ENCODE results near the gene PYGB.

The PYGB gene

GRCh38 chr20:25214819-25215218 lies 33.1 kb upstream of the PYGB start:
- no peak for DNase-seq

- no peak for DNase-seq
Observed at GRCh38 chr20:25215521-25215920, 32.4 kb upstream of the PYGB start.

DNA sequence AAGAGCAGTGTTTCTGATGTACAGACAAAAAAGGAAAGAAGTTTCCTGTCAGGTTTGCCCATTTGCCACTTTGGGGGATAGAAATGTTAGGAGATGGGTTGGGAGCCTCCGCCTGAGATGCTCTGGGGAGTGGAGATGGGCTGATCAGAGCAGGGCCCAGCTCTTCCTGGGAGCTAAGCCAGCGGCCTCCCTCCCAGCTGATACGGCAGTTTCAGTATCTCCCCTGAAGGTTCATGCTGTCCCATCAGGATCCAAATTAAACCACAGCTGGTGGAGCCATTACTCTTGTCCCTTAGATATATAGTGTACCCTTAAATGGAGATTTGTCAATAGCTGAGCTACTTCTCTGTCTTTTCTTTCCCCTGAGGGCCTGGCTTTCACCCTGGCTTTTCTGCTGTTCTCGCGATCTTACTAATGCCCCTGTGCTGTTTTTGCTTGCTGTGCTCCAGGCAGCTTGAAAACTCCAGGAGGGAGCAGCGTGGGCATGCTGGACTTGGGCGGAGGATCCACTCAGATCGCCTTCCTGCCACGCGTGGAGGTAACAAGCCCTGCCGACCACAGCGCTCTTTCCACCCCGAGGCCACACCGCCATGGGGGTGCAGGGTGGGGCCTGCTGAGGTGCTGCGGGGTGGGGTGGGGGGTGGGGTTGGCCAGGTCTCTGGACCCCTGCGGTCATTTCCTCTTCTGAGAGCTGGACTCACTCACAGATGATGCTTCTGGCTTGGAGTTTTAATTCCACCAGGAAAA lies 31.5 kb upstream of the PYGB start:
- no peak for DNase-seq

DNA sequence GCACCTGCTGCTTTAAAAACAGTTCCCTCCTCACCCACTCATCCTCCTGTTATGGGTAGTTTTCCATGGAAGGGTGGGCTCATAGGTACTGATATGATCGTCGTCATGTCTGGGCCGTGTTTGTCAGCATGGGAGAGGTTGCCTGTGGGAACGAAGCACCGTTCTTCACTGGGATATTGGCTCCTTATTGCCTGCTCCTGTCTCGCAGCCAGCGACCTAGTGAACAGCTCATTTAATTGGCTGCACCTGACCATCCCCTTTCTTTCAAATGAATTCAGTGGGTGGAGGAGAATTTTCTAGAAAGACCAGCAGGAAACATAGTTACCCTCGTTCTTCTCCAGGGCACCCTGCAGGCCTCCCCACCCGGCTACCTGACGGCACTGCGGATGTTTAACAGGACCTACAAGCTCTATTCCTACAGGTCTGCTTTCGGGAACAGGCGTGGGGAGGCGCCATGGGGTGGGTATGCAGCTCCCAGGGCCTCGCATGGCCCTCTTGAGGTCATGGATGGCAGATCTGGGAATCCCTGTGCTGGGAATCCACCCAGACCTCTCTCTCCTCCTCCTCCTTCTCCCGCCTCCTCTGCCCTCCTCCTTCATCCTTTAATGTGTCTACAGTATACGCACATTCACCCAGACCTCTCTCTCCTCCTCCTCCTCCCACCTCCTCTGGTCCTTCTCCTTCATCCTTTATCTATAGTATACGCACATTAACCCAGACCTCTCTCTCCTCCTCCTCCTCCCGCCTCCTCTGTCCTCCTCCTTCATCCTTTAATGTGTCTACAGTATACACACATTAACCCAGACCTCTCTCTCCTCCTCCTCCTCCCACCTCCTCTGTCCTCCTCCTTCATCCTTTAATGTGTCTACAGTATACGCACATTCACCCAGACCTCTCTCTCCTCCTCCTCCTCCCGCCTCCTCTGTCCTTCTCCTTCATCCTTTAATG lies 30.4 kb upstream of the PYGB start:
- DNase-seq: no peak

DNA sequence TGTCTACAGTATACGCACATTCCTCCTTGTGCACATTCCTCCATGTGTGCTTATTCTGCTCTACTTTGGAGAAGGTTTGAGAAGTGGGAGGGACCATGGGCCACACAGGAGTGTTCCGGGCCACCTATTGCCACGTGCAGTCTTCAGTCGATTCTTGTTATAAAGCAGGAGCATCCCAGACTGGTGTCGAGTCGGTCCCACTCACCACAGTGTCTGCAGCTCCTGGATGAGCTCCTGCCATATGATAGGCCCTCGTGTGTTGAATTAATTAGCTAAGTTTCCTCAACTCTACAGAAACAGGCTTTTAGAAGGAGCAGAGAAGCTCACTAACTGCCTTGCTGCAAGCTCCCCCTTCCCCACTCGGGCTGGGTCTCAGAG lies 29.8 kb upstream of the PYGB start:
- DNase-seq: no peak

DNA sequence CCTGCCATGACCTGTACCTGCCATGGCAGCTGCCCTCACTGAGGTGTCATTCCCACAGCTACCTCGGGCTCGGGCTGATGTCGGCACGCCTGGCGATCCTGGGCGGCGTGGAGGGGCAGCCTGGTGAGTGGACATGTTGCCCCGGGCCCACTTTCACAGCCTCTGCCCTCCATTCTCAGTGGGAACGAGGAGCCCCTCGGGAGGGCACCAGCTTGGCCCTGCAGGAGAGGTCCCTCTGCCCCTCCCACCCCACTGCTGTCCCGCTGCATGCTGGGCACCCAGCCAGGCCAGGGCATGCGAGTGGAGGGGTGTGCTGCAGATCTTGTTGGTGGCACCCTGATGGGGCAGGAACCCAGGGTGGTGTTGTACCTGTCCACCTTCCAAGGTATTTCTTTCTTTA lies 29.4 kb upstream of the PYGB start:
- no peak for DNase-seq

- no peak for DNase-seq
Observed at GRCh38 chr20:25219365-25219764, 28.5 kb upstream of the PYGB start.

GRCh38 chr20:25220021-25220730 lies 27.7 kb upstream of the PYGB start:
- DNase-seq: no peak

GRCh38 chr20:25220810-25221591 lies 26.9 kb upstream of the PYGB start:
- no peak for DNase-seq

GRCh38 chr20:25221592-25222460 lies 26.1 kb upstream of the PYGB start:
- DNase-seq: no peak

GRCh38 chr20:25222461-25223178 lies 25.3 kb upstream of the PYGB start:
- DNase-seq: no peak

- no peak for DNase-seq
Observed at GRCh38 chr20:25223179-25223661, 24.7 kb upstream of the PYGB start.

DNA sequence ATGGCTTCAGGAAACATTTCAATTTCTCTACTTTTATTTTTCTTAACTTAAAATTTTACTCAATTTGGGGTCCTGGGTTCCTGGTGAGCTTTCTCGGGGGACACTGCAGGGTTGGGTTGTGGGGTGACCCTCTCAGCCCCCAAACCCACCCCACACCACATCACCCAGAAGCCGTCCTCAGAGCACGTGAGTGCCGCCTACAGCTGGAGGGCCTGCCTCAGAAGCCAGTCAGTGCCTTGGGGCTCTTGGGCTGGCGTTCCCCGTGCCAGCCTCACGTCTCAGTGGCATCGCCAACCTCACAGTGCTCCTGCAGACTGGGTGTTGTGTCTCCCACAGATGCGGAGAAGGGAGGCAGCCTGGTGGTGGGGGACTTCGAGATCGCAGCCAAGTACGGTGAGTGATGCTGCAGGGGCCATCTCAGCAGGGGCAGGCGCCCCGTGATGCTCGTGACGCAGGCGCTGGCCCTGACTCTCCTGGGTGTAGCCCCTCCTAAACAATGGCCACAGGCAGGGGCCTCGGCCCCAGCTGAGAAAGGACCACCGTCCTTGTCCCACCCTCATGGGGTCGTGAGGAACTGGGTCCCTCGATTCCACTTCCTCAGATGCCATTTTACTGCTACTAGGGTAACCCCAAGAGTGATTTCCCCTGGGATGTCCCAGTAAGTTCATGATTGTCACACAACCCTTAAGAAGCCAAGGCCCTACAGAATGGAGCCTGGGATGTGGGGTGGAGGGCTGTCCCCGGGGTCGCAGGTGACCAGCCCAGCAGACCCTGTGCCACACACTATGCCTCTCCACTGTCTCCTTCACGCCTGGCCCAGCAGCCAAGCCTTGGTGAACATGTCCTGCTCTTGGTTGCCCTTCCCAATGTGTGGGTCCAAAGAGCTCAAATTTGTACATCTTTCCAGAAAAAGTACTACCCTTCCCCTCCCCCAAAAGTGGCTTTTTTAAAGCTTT lies 23.8 kb upstream of the PYGB start:
- DNase-seq: no peak

- no peak for DNase-seq
Observed at GRCh38 chr20:25224941-25225340, 22.9 kb upstream of the PYGB start.

- no peak for DNase-seq
Observed at GRCh38 chr20:25225642-25226432, 22.0 kb upstream of the PYGB start.

GRCh38 chr20:25226433-25227316 lies 21.2 kb upstream of the PYGB start:
- no peak for DNase-seq

- no peak for DNase-seq
Observed at GRCh38 chr20:25227317-25227831, 20.5 kb upstream of the PYGB start.

Measured in right kidney (tissue), 1 donor.